Upper lobe of right lung (tissue), 1 donor: ENCODE data around the gene GRID1. TPM values are rescaled to one million over a fixed set of nuclear protein-coding genes. Genes with fewer than 3 reads are reported as not detected.

Experiments used
- ATAC-seq: fragments of 200-7000 bp; cut with Tn5 transposase; one replicate; pipeline ENCODE4 v1.9.1; 2020; ENCODE audit warnings: mild to moderate bottlenecking, moderate library complexity
- DNase-seq: peaks from one replicate; pipeline ENCODE4 v3.0.0-alpha.2; 2020
- H3K27ac ChIP-seq: fragments of 200-600 bp; one replicate; pipeline ENCODE4 v1.8.0; 2022
- H3K27me3 ChIP-seq: fragments of 200-600 bp; one replicate; pipeline ENCODE4 v1.8.0; 2022; ENCODE audit warnings: mild to moderate bottlenecking
- H3K36me3 ChIP-seq: fragments of 200-600 bp; one replicate; pipeline ENCODE4 v1.8.0; 2022
- H3K4me1 ChIP-seq: fragments of 200-600 bp; one replicate; pipeline ENCODE4 v1.8.0; 2022
- H3K4me3 ChIP-seq: fragments of 200-600 bp; one replicate; pipeline ENCODE4 v1.8.0; 2022; ENCODE audit warnings: mild to moderate bottlenecking
- H3K9me3 ChIP-seq: fragments of 200-600 bp; one replicate; pipeline ENCODE4 v1.8.0; 2022
- CTCF ChIP-seq: fragments of 200-600 bp; IDR thresholded peaks from one replicate; pipeline ENCODE4 v1.8.0; 2022; ENCODE audit warnings: antibody characterized with exemption
- intact Hi-C: fragments of 100-400 bp; cut with DNase I; formaldehyde crosslinking; loops from one replicate; pipeline ENCODE4 v1.11.0; 2022
- total RNA-seq: library from RNA; stranded (reverse); fragmentation: NEBNext Ultra II Directional; extraction: Animal tissue kit (Norgen Biotek cat#: 25700); gene quantifications from one replicate; pipeline ENCODE4 v1.2.1, GENCODE V29; 2021
- donor health status: DM: no; HTN: yes; CAD: no; lungs with severe emphysema.

Gene GRID1
- total RNA-seq, 1 donor from 2014 or later, result 3.0 TPM

- DNase-seq, result no peak
- no peak for ATAC-seq
- no peaks in the 10 kb centered on the region for H3K4me1 ChIP-seq
- no peak overlapping the region for H3K4me3 ChIP-seq
- no peak for TF ChIP-seq CTCF
- no peaks in the 10 kb centered on the region for H3K36me3 ChIP-seq
- H3K9me3 ChIP-seq, result no peaks in the 10 kb centered on the region
- H3K27me3 ChIP-seq, result no peaks in the 10 kb centered on the region
- intact Hi-C loops, result no loop called here
- H3K27ac ChIP-seq, result no peak overlapping the region
Observed at GRCh38 chr10:86247073-86247472, 119.5 kb downstream of the GRID1 start.

GRCh38 chr10:86246279-86246940 lies 120.2 kb downstream of the GRID1 start:
- Histone ChIP-seq H3K4me3 (no peak overlapping the region), H3K4me1 (no peaks in the 10 kb centered on the region), H3K27ac (no peak overlapping the region), H3K36me3 (no peaks in the 10 kb centered on the region), H3K27me3 (no peaks in the 10 kb centered on the region), H3K9me3 (no peaks in the 10 kb centered on the region)
- no peak for DNase-seq
- ATAC-seq, result peak; percentile 6
- intact Hi-C loops, result no loop called here
- TF ChIP-seq CTCF, result no peak

- DNase-seq (no peak), ATAC-seq (no peak)
- no peaks in the 10 kb centered on the region for H3K9me3 ChIP-seq
- no peaks in the 10 kb centered on the region for H3K4me1 ChIP-seq
- H3K4me3 ChIP-seq, result no peak overlapping the region
- TF ChIP-seq CTCF, result no peak
- H3K27me3 ChIP-seq, result no peaks in the 10 kb centered on the region
- no peak overlapping the region for H3K27ac ChIP-seq
- H3K36me3 ChIP-seq, result no peaks in the 10 kb centered on the region
- intact Hi-C loops, result no loop called here
Observed at GRCh38 chr10:86245015-86245394, 121.6 kb downstream of the GRID1 start.

- no peak for ATAC-seq
Observed at GRCh38 chr10:86244297-86245014, 122.1 kb downstream of the GRID1 start.

GRCh38 chr10:86243651-86244155 lies 122.9 kb downstream of the GRID1 start:
- Histone ChIP-seq H3K4me1 (no peaks in the 10 kb centered on the region), H3K9me3 (no peaks in the 10 kb centered on the region), H3K36me3 (no peaks in the 10 kb centered on the region), H3K27me3 (no peaks in the 10 kb centered on the region), H3K4me3 (no peak overlapping the region), H3K27ac (no peak overlapping the region)
- intact Hi-C loops, result no loop called here
- ATAC-seq (no peak), DNase-seq (no peak)
- no peak for TF ChIP-seq CTCF

More at GRCh38 chr10:86244297-86245014, 122.1 kb downstream of the GRID1 start:
- no peak for TF ChIP-seq CTCF
- H3K27me3 ChIP-seq, result no peaks in the 10 kb centered on the region
- no peak overlapping the region for H3K27ac ChIP-seq
- no peaks in the 10 kb centered on the region for H3K9me3 ChIP-seq
- H3K36me3 ChIP-seq, result no peaks in the 10 kb centered on the region
- no peak overlapping the region for H3K4me3 ChIP-seq
- intact Hi-C loops, result no loop called here
- no peaks in the 10 kb centered on the region for H3K4me1 ChIP-seq
- DNase-seq, result no peak
